Cardiac muscle cell (in vitro differentiated cells and primary cell): ENCODE results near the gene CHST1. TPM values are rescaled to one million over a fixed set of nuclear protein-coding genes. Genes with fewer than 3 reads are reported as not detected.

Experiments
- DNase-seq, 2 donors: peaks; one replicate each; pipeline versions ENCODE4 v3.0.0 to v3.0.0-alpha.2; 2010 to 2017; ENCODE audit warnings: low read depth in 1 of 2, low spot score in 1 of 2
- H3K27ac ChIP-seq: fragments of 200-600 bp; sonication (generic); 2 replicates; pipeline ENCODE4 v1.5.1; 2016
- H3K27me3 ChIP-seq: fragments of 200-600 bp; sonication (generic); 2 replicates; pipeline ENCODE4 v1.6.0; 2016; ENCODE audit warnings: control low read depth
- H3K36me3 ChIP-seq: fragments of 200-600 bp; sonication (generic); 2 replicates; pipeline ENCODE4 v1.5.1; 2016; ENCODE audit warnings: control low read depth
- H3K4me1 ChIP-seq: fragments of 200-600 bp; sonication (generic); 2 replicates; pipeline ENCODE4 v1.8.1; 2017; ENCODE audit warnings: low read depth, mild to moderate bottlenecking, mixed run types
- H3K4me3 ChIP-seq: fragments of 200-600 bp; sonication (generic); 2 replicates; pipeline ENCODE4 v1.5.1; 2016; ENCODE audit warnings: mild to moderate bottlenecking
- H3K9me3 ChIP-seq: fragments of 200-600 bp; sonication (generic); 2 replicates; pipeline ENCODE4 v1.5.1; 2017; ENCODE audit warnings: low read depth, mild to moderate bottlenecking, control low read depth
- CTCF ChIP-seq: IDR thresholded peaks from 2 replicates; pipeline ENCODE4 v1.5.1; 2012; ENCODE audit warnings: low read depth, mild to moderate bottlenecking, low read length
- polyA plus RNA-seq: library from polyadenylated mRNA; unstranded; fragments of >200 nt; fragmentation: Nextera tagmentation; extraction: Ambion mirVana; gene quantifications from 2 replicates; pipeline ENCODE4 v1.2.1, GENCODE V29; 2016
- total RNA-seq: library from RNA; depleted of rRNA; stranded (reverse); fragments of >200 nt; gene quantifications from 2 replicates; pipeline ENCODE4 v1.2.3, GENCODE V29; 2016

Gene CHST1
- total and polyA plus RNA-seq, 2 experiments from 2014 or later = 2.5 to 4.3 TPM

GRCh38 chr11:45660729-45661438 lies 4.5 kb downstream of the CHST1 start:
- Histone ChIP-seq H3K27ac (no peak overlapping the region), H3K27me3 (peaks cover 50% of the 10 kb centered on the region), H3K4me3 (no peak overlapping the region), H3K36me3 (no peaks in the 10 kb centered on the region), H3K4me1 (peaks cover 9% of the 10 kb centered on the region), H3K9me3 (no peaks in the 10 kb centered on the region)
- TF ChIP-seq CTCF = no peak
- no peak for DNase-seq

DNA sequence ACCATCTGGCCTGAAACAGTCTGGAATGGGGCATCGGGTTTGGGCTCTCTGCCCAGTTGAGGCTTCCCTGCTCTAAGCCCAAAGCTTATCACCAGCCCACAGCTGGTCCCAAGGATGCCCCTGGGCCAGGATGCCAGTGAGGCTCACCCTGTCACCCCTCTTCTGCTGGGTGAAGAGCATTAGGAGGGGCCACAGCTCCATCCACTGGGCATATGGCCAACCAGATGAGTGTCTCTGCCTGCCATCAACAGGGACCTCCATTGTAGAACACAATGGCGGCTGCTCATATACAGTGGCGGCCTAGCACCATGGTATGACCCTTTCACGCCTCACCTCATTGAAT lies 5.6 kb downstream of the CHST1 start:
- Histone ChIP-seq H3K4me1 (peaks cover 9% of the 10 kb centered on the region), H3K27me3 (peaks cover 42% of the 10 kb centered on the region), H3K9me3 (no peaks in the 10 kb centered on the region), H3K36me3 (no peaks in the 10 kb centered on the region), H3K4me3 (no peak overlapping the region), H3K27ac (no peak overlapping the region)
- no peak for DNase-seq
- TF ChIP-seq CTCF = no peak

- no peak for DNase-seq
- Histone ChIP-seq H3K9me3 (no peaks in the 10 kb centered on the region), H3K4me3 (no peak overlapping the region), H3K4me1 (peaks cover 13% of the 10 kb centered on the region), H3K27me3 (peaks cover 37% of the 10 kb centered on the region), H3K36me3 (no peaks in the 10 kb centered on the region), H3K27ac (no peak overlapping the region)
- no peak for TF ChIP-seq CTCF
Measured at GRCh38 chr11:45659031-45659817, 6.2 kb downstream of the CHST1 start.

DNA sequence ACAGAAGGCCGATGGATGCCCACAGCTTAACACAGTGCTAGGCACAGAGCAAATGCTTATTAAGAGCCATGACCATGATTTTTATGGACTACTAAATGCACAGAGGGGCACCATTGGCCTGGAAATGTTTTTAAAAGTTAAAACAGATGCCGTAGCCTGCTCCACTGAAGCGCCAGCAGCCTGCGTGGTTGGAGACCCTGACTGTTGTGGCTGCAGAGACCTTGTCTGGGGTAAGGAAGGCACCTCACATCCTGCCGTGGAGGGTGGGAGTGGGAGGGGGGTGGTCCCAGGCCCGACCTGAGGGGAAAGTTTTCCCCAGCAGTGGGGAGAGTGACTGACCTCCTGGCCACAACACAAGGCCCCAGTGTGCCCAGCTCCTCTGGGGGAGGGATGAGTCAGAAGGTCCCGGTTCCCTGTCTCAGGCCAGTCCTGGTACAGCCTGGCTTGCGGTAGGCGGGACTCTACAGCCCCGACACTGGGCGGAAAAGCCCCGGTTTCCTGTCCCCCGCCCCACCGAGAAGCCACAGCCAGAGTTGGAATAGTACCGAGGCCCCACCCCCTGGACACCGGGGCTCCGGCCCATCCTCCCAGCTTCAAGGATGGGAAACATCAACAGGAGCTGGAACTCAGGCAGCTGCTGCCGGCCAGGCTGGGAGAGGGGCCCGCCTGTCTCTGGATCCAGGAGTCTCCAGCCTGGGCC lies 7.0 kb downstream of the CHST1 start:
- peak; percentile 42 to 88 for DNase-seq

More for the DNA sequence above, 7.0 kb downstream of the CHST1 start:
- peaks cover 13% of the 10 kb centered on the region for H3K4me1 ChIP-seq
- no peaks in the 10 kb centered on the region for H3K36me3 ChIP-seq
- H3K9me3 ChIP-seq = no peaks in the 10 kb centered on the region
- TF ChIP-seq CTCF = no peak
- peaks cover 29% of the 10 kb centered on the region for H3K27me3 ChIP-seq
- H3K4me3 ChIP-seq = no peak overlapping the region
- no peak overlapping the region for H3K27ac ChIP-seq
